Fibroblast of lung (primary cell): ENCODE data around the gene DUS1L.

Source experiments
- EZH2 ChIP-seq: IDR thresholded peaks from 2 replicates; pipeline ENCODE4 v1.5.1; 2012; ENCODE audit warnings: low read length, control low read depth, mild to moderate bottlenecking; ENCODE audit errors: missing control alignments
- TF ChIP-seq, protein P1 (sequence below), 2 donors: IDR thresholded peaks in 1 of 2; conservative IDR thresholded peaks in 1 of 2; 1 replicate in 1 of 2; 2 replicates in 1 of 2; pipeline ENCODE4 v1.5.1; 2011 to 2012; ENCODE audit warnings: low read length in 2 of 2, control low read depth in 1 of 2, inconsistent platforms in 1 of 2, low read depth in 1 of 2, mild to moderate bottlenecking in 1 of 2

DNA sequence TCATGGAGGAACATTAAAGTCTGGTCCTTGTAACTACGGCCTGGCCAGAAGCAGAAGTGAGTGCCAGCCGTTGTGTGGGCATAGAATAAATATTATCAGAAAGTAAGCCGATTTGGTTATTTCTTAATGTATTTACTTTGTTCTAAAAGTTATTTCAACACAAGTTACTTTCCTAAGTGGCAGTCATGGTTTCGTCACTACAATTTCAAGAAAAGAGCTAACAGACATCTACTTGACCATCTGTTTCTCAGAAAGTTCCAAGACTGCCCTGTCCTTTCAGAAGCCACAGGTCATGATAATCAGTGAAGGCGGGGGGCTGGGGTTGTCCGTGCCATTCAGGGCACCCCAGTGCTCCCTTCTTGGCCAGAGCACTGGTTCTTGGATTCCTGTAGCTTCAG is 47.3 kb upstream of the DUS1L start:
- TF ChIP-seq, protein P1, sequence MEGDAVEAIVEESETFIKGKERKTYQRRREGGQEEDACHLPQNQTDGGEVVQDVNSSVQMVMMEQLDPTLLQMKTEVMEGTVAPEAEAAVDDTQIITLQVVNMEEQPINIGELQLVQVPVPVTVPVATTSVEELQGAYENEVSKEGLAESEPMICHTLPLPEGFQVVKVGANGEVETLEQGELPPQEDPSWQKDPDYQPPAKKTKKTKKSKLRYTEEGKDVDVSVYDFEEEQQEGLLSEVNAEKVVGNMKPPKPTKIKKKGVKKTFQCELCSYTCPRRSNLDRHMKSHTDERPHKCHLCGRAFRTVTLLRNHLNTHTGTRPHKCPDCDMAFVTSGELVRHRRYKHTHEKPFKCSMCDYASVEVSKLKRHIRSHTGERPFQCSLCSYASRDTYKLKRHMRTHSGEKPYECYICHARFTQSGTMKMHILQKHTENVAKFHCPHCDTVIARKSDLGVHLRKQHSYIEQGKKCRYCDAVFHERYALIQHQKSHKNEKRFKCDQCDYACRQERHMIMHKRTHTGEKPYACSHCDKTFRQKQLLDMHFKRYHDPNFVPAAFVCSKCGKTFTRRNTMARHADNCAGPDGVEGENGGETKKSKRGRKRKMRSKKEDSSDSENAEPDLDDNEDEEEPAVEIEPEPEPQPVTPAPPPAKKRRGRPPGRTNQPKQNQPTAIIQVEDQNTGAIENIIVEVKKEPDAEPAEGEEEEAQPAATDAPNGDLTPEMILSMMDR (conservative IDR thresholded peaks at IDR 0.05 in 1 of 2, IDR thresholded peaks at IDR 0.05 in 1 of 2; ENCODE audit: low read depth in 1 of 2, low read length in 2 of 2), result no peak
- no peak for TF ChIP-seq EZH2
